Nephron progenitor cell (in vitro differentiated cells): ENCODE data around the gene TPRA1.

Experiments
- DNase-seq: peaks from one replicate; pipeline ENCODE4 v3.0.0; 2021
- H3K27ac Mint-ChIP-seq: 2 replicates; pipeline ENCODE4 v1.8.0; 2021; ENCODE audit warnings: mild to moderate bottlenecking, moderate library complexity, mixed read lengths
- H3K27me3 Mint-ChIP-seq: 2 replicates; pipeline ENCODE4 v1.8.0; 2021; ENCODE audit warnings: mild to moderate bottlenecking, low read depth, mixed read lengths; ENCODE audit not compliant: poor library complexity
- H3K36me3 Mint-ChIP-seq: 2 replicates; pipeline ENCODE4 v1.8.0; 2021; ENCODE audit warnings: low read depth, mixed read lengths
- H3K4me1 Mint-ChIP-seq: 2 replicates; pipeline ENCODE4 v1.8.0; 2021; ENCODE audit warnings: mixed read lengths
- H3K4me3 Mint-ChIP-seq: 2 replicates; pipeline ENCODE4 v1.8.0; 2021; ENCODE audit warnings: mild to moderate bottlenecking, moderate library complexity, mixed read lengths
- H3K9me3 Mint-ChIP-seq: 2 replicates; pipeline ENCODE4 v1.8.0; 2021; ENCODE audit warnings: mild to moderate bottlenecking, moderate library complexity, mixed read lengths
- CTCF ChIP-seq: fragments of 200-600 bp; sonication (generic); IDR thresholded peaks from 2 replicates; pipeline ENCODE4 v1.5.0; 2021; ENCODE audit warnings: antibody characterized with exemption

TPRA1 gene

GRCh38 chr3:127525373-127525772 lies 65.2 kb downstream of the TPRA1 start:
- no peak for TF ChIP-seq CTCF
- H3K36me3 Mint-ChIP-seq = no peaks in the 10 kb centered on the region
- peaks cover 33% of the 10 kb centered on the region for H3K9me3 Mint-ChIP-seq
- peaks cover 32% of the 10 kb centered on the region for H3K27me3 Mint-ChIP-seq
- H3K27ac Mint-ChIP-seq = no peak overlapping the region
- DNase-seq = no peak
- H3K4me1 Mint-ChIP-seq = peaks cover 8% of the 10 kb centered on the region
- H3K4me3 Mint-ChIP-seq = no peak overlapping the region

GRCh38 chr3:127524296-127524896 lies 66.1 kb downstream of the TPRA1 start:
- no peak for TF ChIP-seq CTCF
- Mint-ChIP-seq H3K9me3 (peaks cover 24% of the 10 kb centered on the region), H3K27me3 (peaks cover 34% of the 10 kb centered on the region), H3K27ac (no peak overlapping the region), H3K4me1 (peaks cover 8% of the 10 kb centered on the region), H3K36me3 (no peaks in the 10 kb centered on the region), H3K4me3 (no peak overlapping the region)
- no peak for DNase-seq
